Stimulated activated CD8-positive, alpha-beta memory T cell treated with anti-CD3 and anti-CD28 coated beads, Interleukin-15, amount 100 ng/mL, for 24 hours (primary cell): ENCODE results near the gene NOC4L.
"Not testable (repeated sequence)": the region's sequence is repeated elsewhere in the genome, so short reads cannot be mapped to it uniquely, and the experiment has no call there.

Source experiments
- DNase-seq: peaks from one replicate; pipeline ENCODE4 v3.0.0-alpha.2; 2020; ENCODE audit warnings: low read depth

Gene NOC4L

GRCh38 chr12:132142679-132143335 lies 1.4 kb upstream of the NOC4L start:
- DNase-seq: no peak

GRCh38 chr12:132143336-132144071 lies 753 bp upstream of the NOC4L start:
- no peak for DNase-seq

- DNase-seq: no peak
Observed at GRCh38 chr12:132144810-132145168, 532 bp downstream of the NOC4L start.

GRCh38 chr12:132145334-132145733 lies 1.1 kb downstream of the NOC4L start:
- no peak for DNase-seq

GRCh38 chr12:132146098-132146497 lies 1.8 kb downstream of the NOC4L start:
- DNase-seq: no peak

- DNase-seq: no peak
Observed at GRCh38 chr12:132146772-132147422, 2.6 kb downstream of the NOC4L start.

GRCh38 chr12:132147423-132148367 lies 3.4 kb downstream of the NOC4L start:
- no peak for DNase-seq

GRCh38 chr12:132148368-132149045 lies 4.2 kb downstream of the NOC4L start:
- DNase-seq: no peak

- DNase-seq: not testable (repeated sequence)
Observed at GRCh38 chr12:132149526-132149925, 5.3 kb downstream of the NOC4L start.

GRCh38 chr12:132150780-132151144 lies 6.5 kb downstream of the NOC4L start:
- DNase-seq: no peak

GRCh38 chr12:132151145-132151765 lies 7.0 kb downstream of the NOC4L start:
- no peak for DNase-seq

GRCh38 chr12:132151766-132152410 lies 7.6 kb downstream of the NOC4L start:
- DNase-seq: no peak

- DNase-seq: no peak
Observed at GRCh38 chr12:132152411-132152821, 8.2 kb downstream of the NOC4L start.

GRCh38 chr12:132152953-132153352 lies 8.7 kb downstream of the NOC4L start:
- DNase-seq: no peak

GRCh38 chr12:132153501-132154340 lies 9.5 kb downstream of the NOC4L start:
- DNase-seq: no peak

GRCh38 chr12:132154341-132154761 lies 10.1 kb downstream of the NOC4L start:
- no peak for DNase-seq

- DNase-seq: no peak
Observed at GRCh38 chr12:132154941-132155770, 10.9 kb downstream of the NOC4L start.

GRCh38 chr12:132155771-132156572 lies 11.7 kb downstream of the NOC4L start:
- DNase-seq: no peak
